ENCODE data around the gene IGFBP2.

- TF ChIP-seq SUZ12 (IDR thresholded peaks at IDR 0.05; ENCODE audit: extremely low read depth, insufficient read depth, insufficient read length) (no peak), ZNF274 (IDR thresholded peaks at IDR 0.05; ENCODE audit: low read depth, low read length) (no peak), YY1 (IDR thresholded peaks at IDR 0.05; ENCODE audit: insufficient read depth, insufficient read length) (no peak)
Measured at GRCh38 chr2:216608525-216608924, 24.7 kb upstream of the IGFBP2 start.
